Panc1 (cell line): ENCODE measurements around the gene WNT9A.

Source experiments
- CTCF ChIP-seq: fragments of 450-650 bp; IDR thresholded peaks from 2 replicates; pipeline ENCODE4 v1.5.1; 2017; ENCODE audit warnings: mild to moderate bottlenecking
- POLR2AphosphoS5 ChIP-seq: IDR thresholded peaks from 2 replicates; pipeline ENCODE4 v1.6.1; 2012; ENCODE audit warnings: mild to moderate bottlenecking, low read depth, low read length, moderate library complexity
- REST ChIP-seq, 2 experiments: IDR thresholded peaks; 2 replicates each; pipeline ENCODE4 v1.6.1; 2011 to 2012; ENCODE audit warnings: low read depth in 2 of 2, control low read depth in 1 of 2, low read length in 1 of 2, mild to moderate bottlenecking in 1 of 2, moderate library complexity in 1 of 2; ENCODE audit not compliant: insufficient read depth in 1 of 2
- SIN3A ChIP-seq: IDR thresholded peaks from 2 replicates; pipeline ENCODE4 v1.6.1; 2012; ENCODE audit warnings: low read depth, mild to moderate bottlenecking, low read length, moderate library complexity, borderline replicate concordance; ENCODE audit not compliant: insufficient read depth
- TCF7L2 ChIP-seq: IDR thresholded peaks from 2 replicates; pipeline ENCODE4 v1.6.1; 2011; ENCODE audit warnings: mild to moderate bottlenecking, low read depth, low read length, inconsistent platforms

GRCh38 chr1:227880342-227880924, 67.3 kb downstream of the WNT9A start:
- TF ChIP-seq CTCF, result no peak
- no peak for TF ChIP-seq POLR2AphosphoS5
- no peak for TF ChIP-seq REST (IDR thresholded peaks at IDR 0.05; ENCODE audit: insufficient read depth in 1 of 2, low read depth in 2 of 2, low read length in 1 of 2)
- TF ChIP-seq TCF7L2, result no peak
- TF ChIP-seq SIN3A, result no peak
